ENCODE data around the gene CBFA2T3.
A peak's percentile ranks its signal among the peaks of the same experiment; 100 is the strongest.
"Not testable (repeated sequence)": the region's sequence is repeated elsewhere in the genome, so short reads cannot be mapped to it uniquely, and the experiment has no call there.

CBFA2T3 gene

GRCh38 chr16:89012622-89012995 is 35.6 kb upstream of the CBFA2T3 start:
- DNase-seq = no peak

DNA sequence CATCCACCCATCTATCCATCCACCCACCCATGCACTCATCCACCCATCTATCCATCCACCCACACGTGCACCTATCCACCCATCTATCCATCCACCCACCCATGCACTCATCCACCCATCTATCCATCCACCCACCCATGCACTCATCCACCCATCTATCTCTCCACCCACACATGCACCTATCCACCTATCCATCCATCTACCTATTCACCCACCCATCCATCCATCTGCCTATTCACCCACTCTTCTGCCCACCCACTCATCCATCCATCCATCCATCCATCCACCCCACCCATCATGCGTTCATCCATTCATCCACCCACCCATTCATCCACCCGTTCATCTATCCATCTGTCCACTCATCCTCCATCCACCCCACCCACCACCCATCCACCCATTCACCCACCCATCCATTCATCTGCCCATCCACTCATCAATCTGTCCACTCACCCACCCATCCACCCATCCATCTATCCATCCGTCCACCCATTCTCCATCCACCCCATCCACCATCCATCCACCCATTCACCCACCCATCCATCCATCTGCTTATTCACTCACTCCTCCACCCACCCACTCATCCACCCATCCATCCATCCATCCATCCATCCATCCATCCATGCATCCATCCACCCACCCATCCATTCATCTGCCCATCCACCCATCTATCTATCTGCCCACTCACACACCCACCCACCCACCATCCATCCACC is 35.1 kb upstream of the CBFA2T3 start:
- no peak for DNase-seq

GRCh38 chr16:89010210-89010925 is 33.4 kb upstream of the CBFA2T3 start:
- DNase-seq = no peak

- peak in 1 of 4 experiments; percentile 14 for DNase-seq
These were observed 32.6 kb upstream of the CBFA2T3 start for GRCh38 chr16:89009343-89010209.

- DNase-seq = not testable (repeated sequence)
These were observed 31.8 kb upstream of the CBFA2T3 start for GRCh38 chr16:89008796-89009195.

DNA sequence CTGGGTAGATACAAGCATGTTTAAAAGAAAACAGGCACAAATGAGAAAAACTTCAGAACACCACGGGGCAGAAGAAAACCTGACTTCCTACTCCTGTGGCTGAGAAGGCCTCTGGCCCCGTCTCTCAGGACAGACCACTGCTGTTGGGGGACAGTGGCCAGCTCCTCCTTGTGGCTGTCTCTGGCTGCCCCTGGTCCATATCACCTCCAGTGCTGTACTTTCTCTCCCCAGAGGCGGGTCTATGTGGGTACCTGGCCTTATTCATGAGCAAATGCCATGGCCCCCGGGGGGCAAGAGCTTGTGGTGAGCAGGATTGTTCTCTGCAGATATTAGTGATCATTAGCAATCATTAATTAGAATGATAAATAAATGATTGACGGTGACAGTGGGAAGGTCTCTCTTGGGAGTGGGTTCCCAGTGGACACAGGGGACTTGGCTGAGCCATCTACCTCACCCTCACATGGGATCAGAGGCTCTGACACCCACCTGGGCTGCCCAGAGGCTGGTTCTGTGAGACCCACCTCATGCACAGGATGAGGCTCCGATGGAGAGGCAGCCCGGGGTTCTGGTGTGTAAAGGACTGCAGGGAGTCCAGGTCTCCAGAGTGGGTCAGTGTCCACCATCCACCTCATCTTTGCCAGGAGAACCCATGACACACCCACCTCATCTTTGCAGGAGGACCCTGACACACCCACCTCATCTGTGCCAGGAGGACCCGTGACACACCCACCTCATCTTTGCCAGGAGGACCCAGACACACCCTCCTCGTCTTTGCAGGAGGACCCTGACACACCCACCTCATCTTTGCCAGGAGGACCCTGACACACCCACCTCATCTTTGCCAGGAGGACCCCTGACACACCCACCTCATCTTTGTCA is 30.6 kb upstream of the CBFA2T3 start:
- DNase-seq = no peak

GRCh38 chr16:89006036-89006752 is 29.2 kb upstream of the CBFA2T3 start:
- DNase-seq = no peak

- DNase-seq = no peak
These were observed 28.4 kb upstream of the CBFA2T3 start for GRCh38 chr16:89005201-89006035.

DNA sequence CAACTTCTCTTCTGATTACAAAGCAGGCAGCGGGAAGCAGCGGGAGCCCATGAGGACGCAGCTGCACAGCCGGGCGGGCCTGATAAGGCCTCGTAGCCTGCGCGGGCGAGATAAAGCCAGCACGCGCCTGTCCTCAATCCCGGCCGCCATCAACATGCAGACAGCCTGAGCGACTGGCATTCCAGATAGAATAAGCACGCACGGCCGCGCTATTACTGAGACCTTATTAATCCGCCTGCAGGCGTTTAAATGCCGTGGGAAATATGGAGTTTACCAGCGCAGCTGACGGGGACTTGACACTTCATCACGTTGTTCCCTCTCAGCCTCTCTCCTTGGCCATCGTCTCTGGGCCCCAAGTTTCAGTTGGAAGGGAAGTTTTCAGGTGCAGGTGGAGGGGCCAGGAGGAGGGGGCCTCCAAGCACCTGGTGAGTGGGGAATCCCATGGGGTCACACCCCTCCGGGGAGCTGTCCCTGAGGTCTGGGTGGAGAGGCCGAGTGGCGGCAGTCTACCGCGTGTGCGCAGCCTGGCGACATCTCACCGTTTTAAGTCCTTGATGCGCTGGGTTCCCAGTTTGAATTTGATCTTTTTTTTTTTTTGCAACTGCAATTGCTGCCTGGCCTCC is 27.3 kb upstream of the CBFA2T3 start:
- no peak for DNase-seq

DNA sequence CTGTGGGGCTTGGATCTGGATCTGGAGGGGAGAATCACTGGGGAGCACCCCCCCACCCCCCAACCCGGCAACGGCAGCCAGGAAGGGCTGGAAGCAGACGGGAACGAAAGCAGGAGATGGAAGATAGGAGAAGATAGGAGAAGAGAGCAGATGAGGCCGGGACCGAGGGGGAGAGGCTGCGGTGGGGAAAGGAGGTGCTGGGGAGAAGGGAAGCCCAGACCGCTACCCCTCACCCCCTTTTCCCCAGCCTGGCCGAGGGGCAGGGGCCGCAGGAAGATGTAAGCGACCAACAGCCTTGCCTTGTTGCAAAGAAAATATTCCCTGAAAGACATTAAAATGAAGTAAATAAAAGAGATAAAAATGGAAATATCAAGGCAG is 26.8 kb upstream of the CBFA2T3 start:
- no peak for DNase-seq

DNA sequence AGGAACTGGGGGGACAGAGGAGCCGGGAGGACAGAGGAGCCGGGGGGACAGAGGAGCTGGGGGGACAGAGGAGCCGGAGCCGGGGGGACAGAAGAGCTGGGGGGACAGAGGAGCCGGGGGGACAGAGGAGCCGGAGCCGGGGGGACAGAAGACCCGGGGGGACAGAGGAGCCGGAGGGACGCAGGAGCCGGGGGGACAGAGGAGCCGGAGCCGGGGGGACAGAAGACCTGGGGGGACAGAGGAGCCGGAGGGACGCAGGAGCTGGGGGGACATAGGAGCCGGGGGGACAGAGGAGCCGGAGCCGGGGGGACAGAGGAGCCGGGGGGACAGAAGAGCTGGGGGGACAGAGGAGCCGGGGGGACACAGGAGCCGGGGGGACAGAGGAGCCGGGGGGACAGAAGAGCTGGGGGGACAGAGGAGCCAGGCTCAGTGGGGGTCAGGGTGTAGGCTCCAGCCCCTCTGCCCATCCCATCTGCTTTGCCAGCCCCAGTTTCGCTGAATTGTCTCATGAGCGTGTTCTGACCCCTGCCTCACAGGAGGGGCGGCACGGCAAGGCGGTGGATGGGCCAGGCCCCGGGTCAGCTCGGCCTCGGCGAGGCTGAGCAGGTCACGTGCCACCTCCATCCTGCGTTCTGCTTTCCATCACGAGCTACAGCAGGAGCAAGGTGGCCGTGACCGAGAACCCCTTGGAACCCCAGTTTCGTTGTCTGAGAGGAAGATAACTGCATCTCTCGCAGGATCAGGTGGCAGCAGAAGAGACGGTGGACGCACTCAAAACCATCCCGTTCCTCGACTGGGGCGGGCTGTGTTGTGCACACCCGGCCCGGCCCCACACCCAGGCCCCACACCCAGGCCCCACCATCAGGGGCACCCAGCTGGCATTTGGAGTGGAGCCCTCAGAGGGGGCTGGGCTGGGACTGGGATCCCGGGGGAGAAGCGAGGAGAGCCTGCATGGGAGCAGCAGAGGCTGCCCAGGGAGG is 26.1 kb upstream of the CBFA2T3 start:
- no peak for DNase-seq

DNA sequence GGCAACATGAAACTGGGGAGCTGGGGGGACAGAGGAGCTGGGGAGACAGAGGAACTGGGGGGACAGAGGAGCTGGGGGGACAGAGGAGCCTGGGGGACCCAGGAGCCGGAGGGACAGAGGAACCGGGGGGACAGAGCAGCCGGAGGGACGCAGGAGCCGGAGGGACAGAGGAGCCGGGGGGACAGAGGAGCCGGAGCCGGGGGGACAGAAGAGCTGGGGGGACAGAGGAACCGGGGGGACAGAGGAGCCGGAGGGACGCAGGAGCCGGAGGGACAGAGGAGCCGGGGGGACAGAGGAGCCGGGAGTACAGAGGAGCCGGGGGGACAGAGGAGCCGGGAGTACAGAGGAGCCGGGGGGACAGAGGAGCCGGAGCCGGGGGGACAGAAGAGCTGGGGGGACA is 25.1 kb upstream of the CBFA2T3 start:
- not testable (repeated sequence) for DNase-seq

- DNase-seq = no peak
These were observed 24.4 kb upstream of the CBFA2T3 start for GRCh38 chr16:89001117-89002027.

DNA sequence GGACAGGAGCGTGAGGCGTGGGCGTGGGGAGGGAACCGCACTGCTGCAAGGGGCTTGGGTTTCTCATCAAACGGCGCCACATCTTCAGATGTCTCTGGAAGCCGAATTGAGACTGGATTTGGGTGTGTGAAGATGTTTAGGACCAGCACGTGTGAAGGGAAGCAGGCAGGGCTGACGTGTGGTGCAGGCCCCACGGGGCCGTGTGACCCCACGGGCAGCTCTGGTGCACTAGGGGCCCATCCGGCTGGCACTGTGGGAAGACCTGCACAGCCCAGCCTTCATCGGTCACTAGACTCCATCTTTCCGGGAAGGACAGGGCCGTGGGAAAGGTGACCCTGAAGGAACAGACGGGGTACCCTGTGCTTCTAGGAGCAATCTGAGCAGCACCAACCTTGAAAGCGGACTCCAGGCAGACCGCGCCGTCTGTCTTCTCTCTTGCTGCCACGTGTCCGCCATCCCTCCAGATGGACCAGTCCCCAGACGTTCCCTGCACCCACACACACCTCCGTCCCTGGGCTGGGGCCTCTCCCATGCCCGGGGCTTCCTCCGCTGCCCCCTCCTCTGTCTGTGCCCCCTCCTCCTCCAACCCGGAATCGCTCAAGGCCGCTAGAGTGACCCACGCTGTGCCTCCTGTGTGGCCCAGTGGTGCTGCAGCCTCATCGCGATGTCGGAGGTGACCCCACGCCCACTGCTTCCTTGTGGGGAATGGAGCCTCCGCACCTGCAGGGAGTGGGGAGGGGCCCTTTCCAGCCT is 23.4 kb upstream of the CBFA2T3 start:
- DNase-seq = peak in 1 of 4 experiments; percentile 15

GRCh38 chr16:88999457-89000206 is 22.6 kb upstream of the CBFA2T3 start:
- DNase-seq = peak in 1 of 4 experiments; percentile 19

GRCh38 chr16:88995746-88996535 is 18.9 kb upstream of the CBFA2T3 start:
- DNase-seq = no peak

All from activated naive CD4-positive, alpha-beta T cell (primary cell).